ENCODE measurements around the gene EXOC3.

DNA sequence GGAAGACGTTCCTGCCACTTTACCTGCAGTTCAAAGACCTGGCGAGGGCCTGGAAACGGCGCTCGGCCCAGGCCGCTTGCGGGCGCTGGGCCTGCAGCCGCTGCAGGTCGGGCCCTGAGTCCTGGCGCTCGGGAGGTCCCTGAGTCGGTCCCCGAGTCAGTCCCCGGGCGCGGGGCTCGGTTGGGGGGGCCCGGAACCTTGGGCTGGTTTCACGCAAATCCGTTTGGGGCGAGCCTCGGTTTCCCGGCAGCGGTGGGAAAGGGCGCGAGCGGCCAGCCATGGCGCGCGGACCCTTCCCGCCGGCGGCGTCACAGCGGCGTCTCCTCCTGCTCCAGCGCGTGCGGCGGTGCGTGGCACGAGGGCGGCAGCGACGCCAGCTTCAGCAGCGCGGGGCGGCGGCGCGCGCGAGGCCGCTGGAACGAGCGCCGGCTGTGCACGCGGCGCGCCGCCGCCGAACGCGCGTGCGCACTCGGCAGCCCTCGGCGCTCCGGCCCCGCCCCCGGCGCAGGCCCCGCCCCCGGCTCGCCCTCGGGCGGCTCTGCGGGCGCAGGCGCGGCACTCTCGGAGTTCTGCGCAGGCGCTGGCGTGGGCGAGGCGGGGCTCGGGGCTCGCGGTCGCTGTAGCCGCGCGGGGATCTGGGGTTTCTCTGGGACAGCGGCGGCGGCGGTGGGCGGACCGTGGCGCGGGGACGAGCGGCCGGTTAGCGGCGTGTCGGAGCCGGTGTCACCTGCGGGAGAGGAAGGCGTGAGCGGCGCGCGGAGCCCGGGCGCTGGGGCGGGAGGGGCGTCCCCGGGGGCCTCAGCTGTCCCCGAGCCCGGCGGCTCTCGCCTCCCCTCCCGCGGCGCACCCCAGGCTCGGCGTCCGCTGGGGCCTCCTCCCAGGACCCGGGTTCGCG is 29.9 kb downstream of the EXOC3 start:
- TF ChIP-seq, protein P1, sequence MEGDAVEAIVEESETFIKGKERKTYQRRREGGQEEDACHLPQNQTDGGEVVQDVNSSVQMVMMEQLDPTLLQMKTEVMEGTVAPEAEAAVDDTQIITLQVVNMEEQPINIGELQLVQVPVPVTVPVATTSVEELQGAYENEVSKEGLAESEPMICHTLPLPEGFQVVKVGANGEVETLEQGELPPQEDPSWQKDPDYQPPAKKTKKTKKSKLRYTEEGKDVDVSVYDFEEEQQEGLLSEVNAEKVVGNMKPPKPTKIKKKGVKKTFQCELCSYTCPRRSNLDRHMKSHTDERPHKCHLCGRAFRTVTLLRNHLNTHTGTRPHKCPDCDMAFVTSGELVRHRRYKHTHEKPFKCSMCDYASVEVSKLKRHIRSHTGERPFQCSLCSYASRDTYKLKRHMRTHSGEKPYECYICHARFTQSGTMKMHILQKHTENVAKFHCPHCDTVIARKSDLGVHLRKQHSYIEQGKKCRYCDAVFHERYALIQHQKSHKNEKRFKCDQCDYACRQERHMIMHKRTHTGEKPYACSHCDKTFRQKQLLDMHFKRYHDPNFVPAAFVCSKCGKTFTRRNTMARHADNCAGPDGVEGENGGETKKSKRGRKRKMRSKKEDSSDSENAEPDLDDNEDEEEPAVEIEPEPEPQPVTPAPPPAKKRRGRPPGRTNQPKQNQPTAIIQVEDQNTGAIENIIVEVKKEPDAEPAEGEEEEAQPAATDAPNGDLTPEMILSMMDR (IDR thresholded peaks at IDR 0.05; ENCODE audit: low read length) = no peak
- TF ChIP-seq EZH2 (IDR thresholded peaks at IDR 0.05; ENCODE audit: borderline replicate concordance, low read length) = no peak

All from OCI-LY1 (cell line).